Fibroblast of upper back skin (primary cell): ENCODE results near the gene PDGFA.
A peak's percentile ranks its signal among the peaks of the same experiment; 100 is the strongest.

ENCODE experiments used
- DNase-seq: peaks from one replicate; pipeline ENCODE4 v3.0.0-alpha.2; 2013

The PDGFA gene

GRCh38 chr7:457814-458510, 61.7 kb downstream of the PDGFA start:
- no peak for DNase-seq

- DNase-seq, result no peak
These were observed 64.3 kb downstream of the PDGFA start for GRCh38 chr7:455110-455928.

GRCh38 chr7:454356-455109, 65.1 kb downstream of the PDGFA start:
- DNase-seq, result no peak

GRCh38 chr7:453597-454306, 65.9 kb downstream of the PDGFA start:
- no peak for DNase-seq

GRCh38 chr7:452791-453455, 66.7 kb downstream of the PDGFA start:
- no peak for DNase-seq

- peak; percentile 56 for DNase-seq
These were observed 67.4 kb downstream of the PDGFA start for GRCh38 chr7:452226-452751.

- DNase-seq, result no peak
These were observed 68.1 kb downstream of the PDGFA start for GRCh38 chr7:451255-452225.

GRCh38 chr7:450741-451140, 68.9 kb downstream of the PDGFA start:
- no peak for DNase-seq

- DNase-seq, result no peak
These were observed 69.6 kb downstream of the PDGFA start for GRCh38 chr7:450036-450435.

- no peak for DNase-seq
These were observed 70.2 kb downstream of the PDGFA start for GRCh38 chr7:449324-450019.

- no peak for DNase-seq
These were observed 72.1 kb downstream of the PDGFA start for GRCh38 chr7:447523-447922.
